GM23248 (cell line): ENCODE results near the gene ADCY1.

Experiments
- EZH2 ChIP-seq: fragments of 200-600 bp; sonication (generic); IDR thresholded peaks from 2 replicates; pipeline ENCODE4 v1.6.1; 2018; ENCODE audit warnings: antibody characterized with exemption, mild to moderate bottlenecking; ENCODE audit not compliant: insufficient read depth, poor library complexity, severe bottlenecking
- EZH2phosphoT487 ChIP-seq: fragments of 200-600 bp; sonication (generic); IDR thresholded peaks from 2 replicates; pipeline ENCODE4 v1.6.1; 2018; ENCODE audit warnings: antibody characterized with exemption, moderate library complexity, mild to moderate bottlenecking, low read depth; ENCODE audit not compliant: insufficient read depth

DNA sequence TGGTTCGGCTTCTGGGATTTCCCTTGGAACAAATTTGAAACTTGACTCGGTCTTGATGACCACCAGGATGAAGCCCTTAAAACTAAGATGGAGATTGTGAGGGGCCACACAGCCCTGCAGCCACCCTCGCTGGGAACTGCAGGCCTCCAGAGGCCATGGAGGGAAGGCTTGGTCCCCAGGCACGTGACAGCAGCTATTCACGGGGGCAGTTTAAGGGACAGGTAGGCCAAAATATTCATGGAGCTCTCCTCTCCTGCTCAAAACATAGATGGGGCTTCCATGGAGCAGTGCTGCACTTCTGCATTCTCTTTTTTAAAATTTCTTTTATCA, 137.0 kb downstream of the ADCY1 start:
- TF ChIP-seq EZH2phosphoT487 (no peak), EZH2 (no peak)
